Endodermal cell (in vitro differentiated cells): Measurements from ENCODE around the gene ZCCHC17. TPM values are rescaled to one million over a fixed set of nuclear protein-coding genes. Genes with fewer than 3 reads are reported as not detected.

Experiments used
- DNase-seq: peaks from one replicate; pipeline ENCODE4 v3.0.0-alpha.2; 2017
- H3K27ac ChIP-seq: 2 replicates; pipeline ENCODE4 v1.5.1; 2013; ENCODE audit warnings: mild to moderate bottlenecking, low read depth, low read length, moderate library complexity
- H3K27me3 ChIP-seq: 2 replicates; pipeline ENCODE4 v1.6.1; 2013; ENCODE audit warnings: mild to moderate bottlenecking, low read length, moderate library complexity; ENCODE audit not compliant: insufficient read depth, control insufficient read depth, poor library complexity, severe bottlenecking
- H3K36me3 ChIP-seq: 2 replicates; pipeline ENCODE4 v1.7.0; 2013; ENCODE audit warnings: mild to moderate bottlenecking, low read length, moderate library complexity; ENCODE audit not compliant: control insufficient read depth, insufficient read depth
- H3K4me1 ChIP-seq: one replicate; pipeline ENCODE4 v1.7.0; 2013; ENCODE audit warnings: low read length; ENCODE audit not compliant: control insufficient read depth, insufficient read depth
- H3K4me3 ChIP-seq: 2 replicates; pipeline ENCODE4 v1.5.1; 2013; ENCODE audit warnings: mild to moderate bottlenecking, low read length, moderate library complexity
- H3K9ac ChIP-seq: 2 replicates; pipeline ENCODE4 v1.6.1; 2013; ENCODE audit warnings: mild to moderate bottlenecking, low read length, moderate library complexity; ENCODE audit not compliant: poor library complexity, severe bottlenecking; ENCODE audit errors: extremely low read depth
- H3K9me3 ChIP-seq: 2 replicates; pipeline ENCODE4 v1.6.1; 2013; ENCODE audit warnings: mild to moderate bottlenecking, low read length, moderate library complexity; ENCODE audit not compliant: control insufficient read depth
- H3K27ac Mint-ChIP-seq: 2 replicates; pipeline ENCODE4 v1.8.0; 2020; ENCODE audit warnings: mixed read lengths
- H3K27me3 Mint-ChIP-seq: 2 replicates; pipeline ENCODE4 v1.8.0; 2021; ENCODE audit warnings: mild to moderate bottlenecking, mixed read lengths; ENCODE audit not compliant: insufficient read depth
- H3K36me3 Mint-ChIP-seq: 2 replicates; pipeline ENCODE4 v1.8.0; 2020; ENCODE audit warnings: low read depth, mixed read lengths
- H3K4me1 Mint-ChIP-seq: 2 replicates; pipeline ENCODE4 v1.8.0; 2020; ENCODE audit warnings: mixed read lengths
- H3K4me3 Mint-ChIP-seq: 2 replicates; pipeline ENCODE4 v1.8.0; 2020; ENCODE audit warnings: mild to moderate bottlenecking, moderate library complexity, mixed read lengths
- H3K9me3 Mint-ChIP-seq: 2 replicates; pipeline ENCODE4 v1.8.0; 2020; ENCODE audit warnings: mild to moderate bottlenecking, mixed read lengths
- whole genome bisulfite sequencing, 2 experiments: methylation state at CpG; one replicate each; pipeline versions ENCODE4 v1.1.5 to v1.1.7; 2013; ENCODE audit warnings: missing lambda C conversion rate in 2 of 2, mixed read lengths in 1 of 2; ENCODE audit not compliant: insufficient coverage in 1 of 2, insufficient read length in 1 of 2; 5-methylcytosine and 5-hydroxymethylcytosine counted together
- total RNA-seq, 2 donors: library from RNA; stranded (reverse); fragmentation: NEBNext Ultra II Directional in 1 of 2; extraction: Animal tissue kit (Norgen Biotek cat#: 25700) in 1 of 2; gene quantifications; 2 replicates in 1 of 2; 3 replicates in 1 of 2; pipeline ENCODE4 v1.2.1, GENCODE V29; 2021
- TF ChIP-seq, protein P1 (sequence below): fragments of 200-600 bp; sonication (generic); conservative IDR thresholded peaks from 2 replicates; pipeline ENCODE4 v1.5.0; 2021; ENCODE audit warnings: antibody characterized with exemption, mild to moderate bottlenecking

ZCCHC17 gene
- total RNA-seq, 2 donors from 2014 or later = 47.6 to 53.8 TPM

DNA sequence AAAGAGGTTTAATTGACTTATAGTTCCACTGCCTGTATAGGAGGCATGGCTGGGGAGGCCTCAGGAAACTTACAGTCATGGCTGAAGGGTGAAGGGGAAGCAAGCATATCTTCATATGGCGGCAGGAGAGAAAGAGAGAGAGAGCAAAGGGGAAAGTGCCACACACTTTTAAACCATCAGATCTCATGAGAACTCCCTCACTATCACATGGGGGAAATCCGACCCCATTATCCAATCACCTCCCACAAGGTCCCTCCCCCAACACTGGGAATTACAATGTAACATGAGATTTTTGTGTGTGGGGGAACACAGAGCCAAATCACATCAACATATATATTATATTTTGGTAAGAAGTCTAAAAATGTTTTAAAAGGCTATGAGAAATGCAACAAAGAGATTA, 48.8 kb downstream of the ZCCHC17 start:
- peaks cover 22% of the 10 kb centered on the region for H3K36me3 Mint-ChIP-seq
- Histone ChIP-seq H3K9ac (no peak overlapping the region), H3K27me3 (no peaks in the 10 kb centered on the region), H3K9me3 (no peaks in the 10 kb centered on the region), H3K4me1 (peaks cover 5% of the 10 kb centered on the region), H3K36me3 (peaks cover 39% of the 10 kb centered on the region), H3K27ac (no peak overlapping the region), H3K4me3 (no peak overlapping the region)
- H3K4me3 Mint-ChIP-seq = no peak overlapping the region
- 88% methylated on average over 1 of the region's 2 CpGs; no CpG with 5 or more reads in 1 of the 2 experiments for WGBS, 2 experiments
- H3K27me3 Mint-ChIP-seq = no peaks in the 10 kb centered on the region
- DNase-seq = no peak
- peaks cover 4% of the 10 kb centered on the region for H3K4me1 Mint-ChIP-seq
- TF ChIP-seq, protein P1, sequence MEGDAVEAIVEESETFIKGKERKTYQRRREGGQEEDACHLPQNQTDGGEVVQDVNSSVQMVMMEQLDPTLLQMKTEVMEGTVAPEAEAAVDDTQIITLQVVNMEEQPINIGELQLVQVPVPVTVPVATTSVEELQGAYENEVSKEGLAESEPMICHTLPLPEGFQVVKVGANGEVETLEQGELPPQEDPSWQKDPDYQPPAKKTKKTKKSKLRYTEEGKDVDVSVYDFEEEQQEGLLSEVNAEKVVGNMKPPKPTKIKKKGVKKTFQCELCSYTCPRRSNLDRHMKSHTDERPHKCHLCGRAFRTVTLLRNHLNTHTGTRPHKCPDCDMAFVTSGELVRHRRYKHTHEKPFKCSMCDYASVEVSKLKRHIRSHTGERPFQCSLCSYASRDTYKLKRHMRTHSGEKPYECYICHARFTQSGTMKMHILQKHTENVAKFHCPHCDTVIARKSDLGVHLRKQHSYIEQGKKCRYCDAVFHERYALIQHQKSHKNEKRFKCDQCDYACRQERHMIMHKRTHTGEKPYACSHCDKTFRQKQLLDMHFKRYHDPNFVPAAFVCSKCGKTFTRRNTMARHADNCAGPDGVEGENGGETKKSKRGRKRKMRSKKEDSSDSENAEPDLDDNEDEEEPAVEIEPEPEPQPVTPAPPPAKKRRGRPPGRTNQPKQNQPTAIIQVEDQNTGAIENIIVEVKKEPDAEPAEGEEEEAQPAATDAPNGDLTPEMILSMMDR = no peak
- no peaks in the 10 kb centered on the region for H3K9me3 Mint-ChIP-seq
- no peak overlapping the region for H3K27ac Mint-ChIP-seq

DNA sequence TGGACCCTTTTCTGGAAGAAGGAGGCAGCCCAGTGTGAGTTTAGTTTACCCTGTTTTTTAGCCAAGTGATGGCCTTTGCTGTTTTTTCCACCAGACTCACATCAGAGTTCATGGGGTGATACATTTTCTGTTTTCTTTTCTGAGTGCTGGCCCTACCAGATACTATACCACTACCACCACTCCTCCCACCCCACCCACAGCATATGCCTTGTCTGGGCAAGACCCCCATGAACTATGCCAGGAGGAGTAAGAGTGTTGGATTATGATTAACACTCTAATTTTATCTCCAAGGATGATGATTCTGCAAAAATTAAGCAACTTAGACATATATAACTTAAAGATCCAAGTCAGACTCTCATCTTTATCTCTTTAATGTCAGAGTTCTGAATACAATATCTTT, 50.0 kb downstream of the ZCCHC17 start:
- H3K27me3 ChIP-seq = no peaks in the 10 kb centered on the region
- peaks cover 4% of the 10 kb centered on the region for H3K4me1 Mint-ChIP-seq
- no peak overlapping the region for H3K9ac ChIP-seq
- no peak overlapping the region for H3K4me3 ChIP-seq
- H3K36me3 ChIP-seq = peaks cover 46% of the 10 kb centered on the region
- H3K9me3 ChIP-seq = no peaks in the 10 kb centered on the region
- H3K27me3 Mint-ChIP-seq = no peaks in the 10 kb centered on the region
- H3K27ac Mint-ChIP-seq = no peak overlapping the region
- peaks cover 5% of the 10 kb centered on the region for H3K4me1 ChIP-seq
- TF ChIP-seq, protein P1 = no peak
- no peaks in the 10 kb centered on the region for H3K9me3 Mint-ChIP-seq
- H3K36me3 Mint-ChIP-seq = peaks cover 29% of the 10 kb centered on the region
- DNase-seq = no peak
- H3K4me3 Mint-ChIP-seq = no peak overlapping the region
- H3K27ac ChIP-seq = no peak overlapping the region

DNA sequence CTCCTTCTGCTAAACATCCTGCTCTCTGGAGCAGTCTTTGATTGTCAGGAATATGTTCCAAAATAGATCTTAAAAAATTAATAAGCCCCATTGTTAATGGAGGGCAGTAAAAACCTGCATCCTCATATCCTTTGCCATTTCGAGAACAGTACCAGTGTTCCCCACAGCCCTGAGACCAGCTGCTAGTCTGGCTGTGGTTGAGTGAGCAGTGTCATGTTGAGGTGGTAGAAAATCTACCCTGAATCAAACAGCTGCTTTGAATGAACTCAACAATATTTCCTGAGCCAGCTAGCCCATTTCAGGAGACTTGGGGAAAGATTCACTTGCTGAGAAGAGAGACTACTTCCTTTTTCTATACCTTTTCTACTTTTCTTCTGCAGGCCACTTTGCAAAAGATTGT, 51.6 kb downstream of the ZCCHC17 start:
- Histone ChIP-seq H3K27me3 (no peaks in the 10 kb centered on the region), H3K9me3 (no peaks in the 10 kb centered on the region), H3K4me3 (no peak overlapping the region), H3K4me1 (no peaks in the 10 kb centered on the region), H3K9ac (no peak overlapping the region), H3K27ac (no peak overlapping the region), H3K36me3 (peaks cover 61% of the 10 kb centered on the region)
- H3K36me3 Mint-ChIP-seq = peaks cover 29% of the 10 kb centered on the region
- H3K27me3 Mint-ChIP-seq = no peaks in the 10 kb centered on the region
- no peak overlapping the region for H3K27ac Mint-ChIP-seq
- no peak overlapping the region for H3K4me3 Mint-ChIP-seq
- no peak for DNase-seq
- no peaks in the 10 kb centered on the region for H3K4me1 Mint-ChIP-seq
- TF ChIP-seq, protein P1 = no peak
- WGBS, 2 experiments = 100% methylated on average over 1 of the region's 1 CpG; no CpG with 5 or more reads in 1 of the 2 experiments
- no peaks in the 10 kb centered on the region for H3K9me3 Mint-ChIP-seq
